Kidney (tissue), 14 donors: ENCODE results near the gene CD53. TPM values are rescaled to one million over a fixed set of nuclear protein-coding genes. Genes with fewer than 3 reads are reported as not detected.

ENCODE experiments used
- DNase-seq, 5 donors: peaks; one replicate each; pipeline ENCODE4 v3.0.0-alpha.2; 2013 to 2020
- FAIRE-seq: peaks from 2 replicates; lab custom pipeline; 2012; peaks lifted over from hg19 to GRCh38; lab: Jason Lieb, UNC
- H3K27ac ChIP-seq, 2 donors: one replicate each; pipeline ENCODE4 v1.7.0; 2013; ENCODE audit warnings: low read depth in 2 of 2, low read length in 2 of 2, inconsistent platforms in 1 of 2
- H3K27me3 ChIP-seq: one replicate; pipeline ENCODE4 v1.7.1; 2013; ENCODE audit warnings: low read length, inconsistent platforms; ENCODE audit not compliant: control insufficient read depth, insufficient read depth
- H3K36me3 ChIP-seq, 3 donors: one replicate each; pipeline versions ENCODE4 v1.7.0 to v1.7.1; 2013; ENCODE audit warnings: low read length in 3 of 3, control low read depth in 1 of 3, inconsistent platforms in 1 of 3; ENCODE audit not compliant: insufficient read depth in 3 of 3, control insufficient read depth in 2 of 3
- H3K4me1 ChIP-seq, 3 donors: one replicate each; pipeline versions ENCODE4 v1.7.0 to v1.7.1; 2013; ENCODE audit warnings: low read length in 3 of 3, inconsistent platforms in 1 of 3, low read depth in 1 of 3; ENCODE audit not compliant: control insufficient read depth in 2 of 3, insufficient read depth in 2 of 3
- H3K4me3 ChIP-seq, 3 donors: one replicate each; pipeline versions ENCODE4 v1.7.0 to v1.8.1; 2013; ENCODE audit warnings: low read length in 3 of 3, control low read depth in 1 of 3, inconsistent platforms in 1 of 3
- H3K9ac ChIP-seq, 3 donors: one replicate each; pipeline versions ENCODE4 v1.7.0 to v1.7.1; 2013; ENCODE audit warnings: low read length in 3 of 3, control low read depth in 1 of 3, inconsistent platforms in 1 of 3
- H3K9me3 ChIP-seq, 3 donors: one replicate each; pipeline versions ENCODE4 v1.7.0 to v1.7.1; 2013; ENCODE audit warnings: low read length in 3 of 3, control low read depth in 1 of 3, inconsistent platforms in 1 of 3; ENCODE audit not compliant: control insufficient read depth in 2 of 3, insufficient read depth in 1 of 3
- intact Hi-C: fragments of 100-400 bp; cut with DNase I; formaldehyde crosslinking; loops from one replicate; pipeline ENCODE4 v1.11.1; 2022
- polyA plus RNA-seq: library from polyadenylated mRNA; stranded (reverse); fragments of 350-450 nt; fragmentation: Illumina TruSeq; extraction: RNeasy Lipid Tissue Mini Kit (QIAGEN cat#74804); gene quantifications from one replicate; pipeline ENCODE4 v1.2.3, GENCODE V29; 2014; ENCODE audit warnings: low read depth, low replicate concordance; ENCODE audit not compliant: insufficient read depth
- total RNA-seq: library from RNA; stranded (reverse); fragmentation: NEBNext Ultra II Directional; extraction: Animal tissue kit (Norgen Biotek cat#: 25700); gene quantifications from one replicate; pipeline ENCODE4 v1.2.1, GENCODE V29; 2021
- TF ChIP-seq, protein P1 (sequence below): IDR thresholded peaks from 3 replicates; pipeline ENCODE4 v1.5.1; 2012; ENCODE audit warnings: mild to moderate bottlenecking, moderate library complexity, borderline replicate concordance; ENCODE audit not compliant: insufficient read depth; ENCODE audit errors: extremely low read depth
- donor health status: control.
- donor health status: control.
- donor health status: control.
- donor health status: control.
- donor health status: control.
- donor health status: DM: yes; HTN: yes; CAD: no.
- donor health status: Normal renal cell carcinoma (clear cell type).

Gene CD53
- total and polyA plus RNA-seq, 2 donors from 2014 or later: 10.7 to 70.9 TPM

DNA sequence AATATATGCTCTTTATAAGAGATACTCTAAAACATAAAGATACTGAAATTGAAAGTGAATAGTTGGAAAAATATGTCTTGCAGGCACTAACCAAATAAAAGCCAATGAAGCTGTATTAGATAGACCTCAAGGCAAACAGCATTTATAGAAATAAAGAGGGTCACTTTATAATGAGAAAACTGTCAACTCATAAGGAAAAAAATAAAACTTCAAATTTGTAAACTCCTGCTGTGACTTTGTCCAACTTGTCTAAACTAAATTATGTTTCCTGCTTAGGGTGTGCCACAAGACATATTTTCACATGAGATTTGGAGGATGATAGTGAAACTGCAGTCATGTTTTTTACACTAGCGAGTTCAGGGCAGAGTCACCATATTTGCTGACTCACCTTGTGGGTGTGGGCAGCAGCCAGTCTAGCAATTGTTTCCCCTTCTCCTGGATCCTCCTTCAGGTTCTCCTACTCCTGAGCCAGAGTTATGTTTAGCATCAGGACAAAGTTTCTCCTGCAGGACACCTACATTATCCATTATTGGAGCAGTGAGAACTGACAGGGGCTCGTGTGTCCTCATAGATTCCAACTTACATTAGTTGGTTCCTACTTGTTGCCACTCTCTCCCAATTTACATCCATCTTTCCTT lies 43.8 kb downstream of the CD53 start:
- no peaks in the 10 kb centered on the region for H3K36me3 ChIP-seq
- H3K4me3 ChIP-seq: no peak overlapping the region
- no peaks in the 10 kb centered on the region for H3K4me1 ChIP-seq
- H3K27ac ChIP-seq: no peak overlapping the region
- no peaks in the 10 kb centered on the region for H3K27me3 ChIP-seq
- TF ChIP-seq, protein P1, sequence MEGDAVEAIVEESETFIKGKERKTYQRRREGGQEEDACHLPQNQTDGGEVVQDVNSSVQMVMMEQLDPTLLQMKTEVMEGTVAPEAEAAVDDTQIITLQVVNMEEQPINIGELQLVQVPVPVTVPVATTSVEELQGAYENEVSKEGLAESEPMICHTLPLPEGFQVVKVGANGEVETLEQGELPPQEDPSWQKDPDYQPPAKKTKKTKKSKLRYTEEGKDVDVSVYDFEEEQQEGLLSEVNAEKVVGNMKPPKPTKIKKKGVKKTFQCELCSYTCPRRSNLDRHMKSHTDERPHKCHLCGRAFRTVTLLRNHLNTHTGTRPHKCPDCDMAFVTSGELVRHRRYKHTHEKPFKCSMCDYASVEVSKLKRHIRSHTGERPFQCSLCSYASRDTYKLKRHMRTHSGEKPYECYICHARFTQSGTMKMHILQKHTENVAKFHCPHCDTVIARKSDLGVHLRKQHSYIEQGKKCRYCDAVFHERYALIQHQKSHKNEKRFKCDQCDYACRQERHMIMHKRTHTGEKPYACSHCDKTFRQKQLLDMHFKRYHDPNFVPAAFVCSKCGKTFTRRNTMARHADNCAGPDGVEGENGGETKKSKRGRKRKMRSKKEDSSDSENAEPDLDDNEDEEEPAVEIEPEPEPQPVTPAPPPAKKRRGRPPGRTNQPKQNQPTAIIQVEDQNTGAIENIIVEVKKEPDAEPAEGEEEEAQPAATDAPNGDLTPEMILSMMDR: no peak
- H3K9me3 ChIP-seq: peaks cover 0 to 14% (median 3%) of the 10 kb centered on the region in 3 donors
- FAIRE-seq (no peak), DNase-seq (no peak)
- intact Hi-C loops: no loop called here
- no peak overlapping the region for H3K9ac ChIP-seq

DNA sequence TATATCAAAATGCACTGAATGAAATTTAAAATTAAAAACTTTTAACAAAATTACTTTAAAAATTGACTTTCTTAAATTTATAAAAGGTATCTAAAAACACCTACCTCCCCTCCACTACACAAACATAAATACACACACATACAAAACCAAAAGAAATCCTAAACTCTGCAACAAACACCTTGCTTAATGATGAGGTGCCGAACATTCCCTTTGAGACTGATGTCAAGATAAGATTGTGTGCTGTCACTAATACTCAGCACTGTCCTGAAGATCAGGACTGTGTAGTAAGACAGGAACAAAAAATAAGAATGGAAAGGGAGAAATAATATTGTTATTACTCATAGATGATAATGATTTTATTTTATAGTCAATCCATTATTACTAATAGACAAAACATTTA lies 45.1 kb downstream of the CD53 start:
- Histone ChIP-seq H3K9me3 (peaks cover 0 to 7% (median 0%) of the 10 kb centered on the region in 3 donors), H3K4me1 (no peaks in the 10 kb centered on the region), H3K27me3 (no peaks in the 10 kb centered on the region), H3K27ac (no peak overlapping the region), H3K4me3 (no peak overlapping the region), H3K36me3 (no peaks in the 10 kb centered on the region), H3K9ac (no peak overlapping the region)
- TF ChIP-seq, protein P1: no peak
- DNase-seq (no peak), FAIRE-seq (no peak)
- intact Hi-C loops: no loop called here

DNA sequence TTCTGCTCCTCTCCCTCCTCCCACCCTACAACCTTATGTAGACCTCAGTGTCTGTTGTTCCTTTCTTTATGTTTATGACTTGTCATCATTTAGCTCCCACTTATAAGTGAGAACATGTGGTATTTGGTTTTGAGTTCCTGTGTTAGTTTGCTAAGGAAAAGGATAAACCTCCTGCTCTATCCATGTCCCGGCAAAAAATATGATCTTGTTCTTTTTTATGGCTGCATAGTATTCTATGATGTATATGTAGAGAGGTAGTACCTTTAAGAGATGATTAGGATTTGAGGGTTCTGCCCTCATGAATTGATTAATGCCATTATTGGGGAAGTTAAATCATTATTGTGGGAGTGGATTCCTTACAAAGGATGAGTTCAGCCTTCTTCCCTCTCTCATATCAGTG lies 49.0 kb downstream of the CD53 start:
- FAIRE-seq (no peak), DNase-seq (no peak)
- H3K9me3 ChIP-seq: no peaks in the 10 kb centered on the region
- no peaks in the 10 kb centered on the region for H3K27me3 ChIP-seq
- intact Hi-C loops: no loop called here
- H3K27ac ChIP-seq: no peak overlapping the region
- no peaks in the 10 kb centered on the region for H3K4me1 ChIP-seq
- no peak overlapping the region for H3K9ac ChIP-seq
- no peak overlapping the region for H3K4me3 ChIP-seq
- TF ChIP-seq, protein P1: no peak
- no peaks in the 10 kb centered on the region for H3K36me3 ChIP-seq

DNA sequence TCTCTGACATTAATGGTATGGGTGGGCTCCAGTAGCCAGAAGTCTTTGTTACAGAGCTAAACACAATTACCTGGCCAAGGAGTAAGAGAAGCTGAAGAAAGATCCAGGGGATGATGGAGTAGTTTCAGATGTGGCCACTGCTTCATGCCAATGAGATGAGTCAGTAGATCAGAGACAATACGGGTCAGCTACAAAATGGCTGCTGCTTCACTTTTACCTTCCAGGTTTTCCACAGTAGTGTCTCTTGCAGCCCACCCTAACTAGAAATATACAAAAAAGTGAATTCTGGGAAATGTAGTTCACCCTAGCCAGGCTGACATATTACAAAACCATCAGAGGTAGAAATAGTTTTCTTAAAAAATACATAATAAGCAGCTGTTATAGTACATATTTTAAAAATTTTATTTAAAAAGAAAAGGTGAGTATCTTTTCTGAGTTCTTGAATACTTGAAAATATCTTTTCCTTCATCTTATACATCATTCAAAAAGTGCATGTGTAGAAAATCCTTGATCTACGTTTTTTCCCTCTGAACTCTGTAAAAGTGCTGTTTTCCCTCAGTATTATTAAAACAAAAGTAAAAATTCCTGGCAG lies 54.6 kb downstream of the CD53 start:
- DNase-seq: no peak
- intact Hi-C loops: no loop called here
- no peak overlapping the region for H3K4me3 ChIP-seq
- no peak overlapping the region for H3K9ac ChIP-seq
- H3K4me1 ChIP-seq: no peaks in the 10 kb centered on the region
- no peaks in the 10 kb centered on the region for H3K36me3 ChIP-seq
- H3K27me3 ChIP-seq: no peaks in the 10 kb centered on the region
- no peak for FAIRE-seq
- H3K9me3 ChIP-seq: peaks cover 0 to 6% (median 0%) of the 10 kb centered on the region in 3 donors
- no peak overlapping the region for H3K27ac ChIP-seq
- TF ChIP-seq, protein P1: no peak
